ENCODE results near the gene ARFIP2. TPM values are rescaled to one million over a fixed set of nuclear protein-coding genes. Genes with fewer than 3 reads are reported as not detected.

Gene ARFIP2
- total RNA-seq, 1 experiment from 2014 or later, result 65.0 TPM

DNA sequence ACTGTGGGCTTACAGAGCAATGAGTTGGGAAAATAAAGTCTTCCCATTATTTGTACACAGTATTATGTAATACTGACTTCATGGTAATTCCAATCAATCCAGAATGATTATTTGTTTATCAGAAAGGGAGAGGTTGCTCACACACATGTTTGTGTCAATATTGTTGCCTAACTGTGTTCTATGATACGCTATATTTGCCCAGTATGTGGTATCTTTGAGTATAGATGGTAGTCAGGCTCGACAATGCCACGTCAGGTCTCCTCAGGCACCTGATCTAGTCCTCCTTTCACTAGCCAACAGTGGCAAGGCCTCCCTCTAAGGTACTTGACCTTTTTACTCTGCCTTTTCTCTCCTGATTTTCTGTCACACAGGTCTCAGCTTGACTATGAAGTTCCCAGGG, 21.3 kb upstream of the ARFIP2 start:
- CTCF ChIA-PET, result no interaction called here
- intact Hi-C loops (cut with micrococcal nuclease; ENCODE audit: unreplicated experiment), result no loop called here
- TF ChIP-seq, protein P1, sequence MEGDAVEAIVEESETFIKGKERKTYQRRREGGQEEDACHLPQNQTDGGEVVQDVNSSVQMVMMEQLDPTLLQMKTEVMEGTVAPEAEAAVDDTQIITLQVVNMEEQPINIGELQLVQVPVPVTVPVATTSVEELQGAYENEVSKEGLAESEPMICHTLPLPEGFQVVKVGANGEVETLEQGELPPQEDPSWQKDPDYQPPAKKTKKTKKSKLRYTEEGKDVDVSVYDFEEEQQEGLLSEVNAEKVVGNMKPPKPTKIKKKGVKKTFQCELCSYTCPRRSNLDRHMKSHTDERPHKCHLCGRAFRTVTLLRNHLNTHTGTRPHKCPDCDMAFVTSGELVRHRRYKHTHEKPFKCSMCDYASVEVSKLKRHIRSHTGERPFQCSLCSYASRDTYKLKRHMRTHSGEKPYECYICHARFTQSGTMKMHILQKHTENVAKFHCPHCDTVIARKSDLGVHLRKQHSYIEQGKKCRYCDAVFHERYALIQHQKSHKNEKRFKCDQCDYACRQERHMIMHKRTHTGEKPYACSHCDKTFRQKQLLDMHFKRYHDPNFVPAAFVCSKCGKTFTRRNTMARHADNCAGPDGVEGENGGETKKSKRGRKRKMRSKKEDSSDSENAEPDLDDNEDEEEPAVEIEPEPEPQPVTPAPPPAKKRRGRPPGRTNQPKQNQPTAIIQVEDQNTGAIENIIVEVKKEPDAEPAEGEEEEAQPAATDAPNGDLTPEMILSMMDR (conservative IDR thresholded peaks at IDR 0.05; ENCODE audit: low read depth, low read length), result no peak
- BruUV-seq (replicated peaks), result no TSS peak
- peaks cover 14% of the 10 kb centered on the region for H3K4me1 ChIP-seq (ENCODE audit: insufficient read depth, low read length, poor library complexity, severe bottlenecking)
- H3K27ac ChIP-seq (ENCODE audit: low read depth, low read length, poor library complexity, severe bottlenecking), result no peak overlapping the region
- H3K36me3 ChIP-seq (ENCODE audit: insufficient read depth, low read length, poor library complexity, severe bottlenecking), result peaks cover 23% of the 10 kb centered on the region
- POLR2A ChIA-PET (ENCODE audit: low non-redundant PET), result no interaction called here
- no peaks in the 10 kb centered on the region for H3K27me3 ChIP-seq (replicated peaks; ENCODE audit: insufficient read depth, low read depth, low read length, poor library complexity)
- no peak overlapping the region for H3K4me3 ChIP-seq (ENCODE audit: low read depth, low read length, poor library complexity, severe bottlenecking)
- H3K9me3 ChIP-seq (ENCODE audit: low read depth, low read length, poor library complexity, severe bottlenecking), result no peaks in the 10 kb centered on the region
- DNase-seq (ENCODE audit: low spot score), result no peak

DNA sequence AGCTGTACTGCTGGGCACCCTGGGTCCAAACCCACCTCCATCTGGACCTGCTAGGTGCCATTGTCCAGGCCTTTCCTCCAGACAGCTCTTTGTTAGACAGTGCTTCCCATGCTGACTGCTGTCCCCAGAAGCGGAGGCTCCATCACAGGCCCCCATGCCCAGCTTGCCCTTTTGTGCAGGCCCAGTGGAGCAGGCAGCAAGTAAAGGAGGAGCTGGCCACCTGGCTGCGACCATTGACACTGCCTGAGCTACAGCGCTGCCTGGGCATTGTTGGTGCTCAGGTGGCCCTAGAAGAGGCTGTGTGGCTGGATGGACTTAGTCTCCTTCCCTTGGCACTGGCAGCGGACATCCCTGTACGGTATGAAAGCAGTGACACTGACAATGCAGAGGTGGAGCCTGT, 17.4 kb upstream of the ARFIP2 start:
- CTCF ChIA-PET, result no interaction called here

DNA sequence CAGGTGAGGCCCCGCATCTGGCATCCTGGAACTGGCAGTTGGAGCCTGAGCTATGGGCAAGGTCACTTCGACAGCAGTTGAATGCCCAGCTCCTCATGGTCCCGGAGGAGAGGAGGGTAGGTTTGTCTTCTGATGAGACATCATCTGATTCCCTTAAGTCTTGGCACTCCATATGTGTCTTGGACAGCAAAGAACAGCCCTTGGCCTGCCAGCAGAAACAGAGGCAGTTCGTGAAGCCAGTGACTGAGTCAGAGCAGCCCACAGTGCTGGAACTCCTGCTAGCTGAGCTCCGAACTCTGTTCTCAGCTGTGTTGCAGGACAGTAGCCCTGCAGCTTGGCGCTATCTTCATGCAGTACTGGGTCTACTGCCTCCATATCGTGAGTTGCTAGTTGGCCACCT, 17.0 kb upstream of the ARFIP2 start:
- no peak overlapping the region for H3K27ac ChIP-seq (ENCODE audit: low read depth, low read length, poor library complexity, severe bottlenecking)
- POLR2A ChIA-PET (ENCODE audit: low non-redundant PET), result interaction anchor here (0.6 kb wide), 1 partner anchor 8 kb away, joined by 3 read pairs; no protein-coding TSS in a partner anchor
- peaks cover 19% of the 10 kb centered on the region for H3K36me3 ChIP-seq (ENCODE audit: insufficient read depth, low read length, poor library complexity, severe bottlenecking)
- no peak for DNase-seq (ENCODE audit: low spot score)
- intact Hi-C loops (cut with micrococcal nuclease; ENCODE audit: unreplicated experiment), result no loop called here
- TF ChIP-seq EZH2 (IDR thresholded peaks at IDR 0.05; ENCODE audit: borderline replicate concordance, low read depth, low read length, poor library complexity, severe bottlenecking), result no peak
- TF ChIP-seq, protein P1 (conservative IDR thresholded peaks at IDR 0.05; ENCODE audit: low read depth, low read length), result no peak
- no peaks in the 10 kb centered on the region for H3K27me3 ChIP-seq (replicated peaks; ENCODE audit: insufficient read depth, low read depth, low read length, poor library complexity)
- no peak overlapping the region for H3K4me3 ChIP-seq (ENCODE audit: low read depth, low read length, poor library complexity, severe bottlenecking)
- H3K4me1 ChIP-seq (ENCODE audit: insufficient read depth, low read length, poor library complexity, severe bottlenecking), result no peaks in the 10 kb centered on the region
- no TSS peak for BruUV-seq (replicated peaks)
- CTCF ChIA-PET, result no interaction called here
- no peaks in the 10 kb centered on the region for H3K9me3 ChIP-seq (ENCODE audit: low read depth, low read length, poor library complexity, severe bottlenecking)

More for the DNA sequence above, 17.4 kb upstream of the ARFIP2 start:
- no TSS peak for BruUV-seq (replicated peaks)
- POLR2A ChIA-PET (ENCODE audit: low non-redundant PET), result interaction anchor here (0.6 kb wide), 1 partner anchor 8 kb away, joined by 3 read pairs; no protein-coding TSS in a partner anchor
- H3K27me3 ChIP-seq (replicated peaks; ENCODE audit: insufficient read depth, low read depth, low read length, poor library complexity), result no peaks in the 10 kb centered on the region
- intact Hi-C loops (cut with micrococcal nuclease; ENCODE audit: unreplicated experiment), result no loop called here
- TF ChIP-seq, protein P1 (conservative IDR thresholded peaks at IDR 0.05; ENCODE audit: low read depth, low read length), result no peak
- TF ChIP-seq EZH2 (IDR thresholded peaks at IDR 0.05; ENCODE audit: borderline replicate concordance, low read depth, low read length, poor library complexity, severe bottlenecking), result no peak
- DNase-seq (ENCODE audit: low spot score), result no peak
- no peak overlapping the region for H3K27ac ChIP-seq (ENCODE audit: low read depth, low read length, poor library complexity, severe bottlenecking)
- H3K4me3 ChIP-seq (ENCODE audit: low read depth, low read length, poor library complexity, severe bottlenecking), result no peak overlapping the region
- H3K9me3 ChIP-seq (ENCODE audit: low read depth, low read length, poor library complexity, severe bottlenecking), result no peaks in the 10 kb centered on the region
- H3K36me3 ChIP-seq (ENCODE audit: insufficient read depth, low read length, poor library complexity, severe bottlenecking), result peaks cover 18% of the 10 kb centered on the region
- H3K4me1 ChIP-seq (ENCODE audit: insufficient read depth, low read length, poor library complexity, severe bottlenecking), result no peaks in the 10 kb centered on the region
